GM23248 (cell line): ENCODE results near the gene ACACA. TPM values are rescaled to one million over a fixed set of nuclear protein-coding genes. Genes with fewer than 3 reads are reported as not detected.

Experiments
- DNase-seq: peaks from one replicate; pipeline ENCODE4 v3.0.0-alpha.2; 2015
- H2AFZ ChIP-seq: fragments of 200-600 bp; sonication (generic); 2 replicates; pipeline ENCODE4 v1.6.1; 2016; ENCODE audit warnings: antibody characterized with exemption
- H3F3A ChIP-seq: fragments of 200-600 bp; sonication (generic); 2 replicates; pipeline ENCODE4 v1.6.1; 2016; ENCODE audit warnings: mild to moderate bottlenecking, antibody characterized with exemption, mixed run types; ENCODE audit not compliant: insufficient read depth
- H3K27ac ChIP-seq: fragments of 200-600 bp; sonication (generic); 2 replicates; pipeline ENCODE4 v1.5.1; 2016; ENCODE audit warnings: mild to moderate bottlenecking
- H3K27me3 ChIP-seq: fragments of 200-600 bp; sonication (generic); replicated peaks from 2 replicates; pipeline ENCODE4 v1.6.1; 2016; ENCODE audit warnings: mild to moderate bottlenecking; ENCODE audit not compliant: insufficient read depth
- H3K36me3 ChIP-seq: fragments of 200-600 bp; sonication (generic); 2 replicates; pipeline ENCODE4 v1.6.1; 2016; ENCODE audit warnings: low read depth, mild to moderate bottlenecking
- H3K4me1 ChIP-seq: fragments of 200-600 bp; sonication (generic); 2 replicates; pipeline ENCODE4 v1.6.1; 2016; ENCODE audit warnings: mild to moderate bottlenecking; ENCODE audit not compliant: insufficient read depth
- H3K4me2 ChIP-seq: fragments of 200-600 bp; sonication (generic); one replicate; pipeline ENCODE4 v1.6.1; 2016; ENCODE audit warnings: mild to moderate bottlenecking; ENCODE audit not compliant: unreplicated experiment
- H3K4me3 ChIP-seq: fragments of 200-600 bp; sonication (generic); 2 replicates; pipeline ENCODE4 v1.5.1; 2016; ENCODE audit warnings: mild to moderate bottlenecking
- H3K79me2 ChIP-seq: fragments of 200-600 bp; sonication (generic); 2 replicates; pipeline ENCODE4 v1.6.1; 2016; ENCODE audit warnings: mild to moderate bottlenecking; ENCODE audit not compliant: insufficient read depth
- H3K9ac ChIP-seq: fragments of 200-600 bp; sonication (generic); 2 replicates; pipeline ENCODE4 v1.6.1; 2016; ENCODE audit warnings: mild to moderate bottlenecking
- H3K9me2 ChIP-seq: fragments of 200-600 bp; sonication (generic); 2 replicates; pipeline ENCODE4 v1.6.1; 2016; ENCODE audit warnings: mixed run types, mild to moderate bottlenecking, moderate library complexity; ENCODE audit not compliant: insufficient read depth
- H3K9me3 ChIP-seq: fragments of 200-600 bp; sonication (generic); one replicate; pipeline ENCODE4 v1.6.1; 2017; ENCODE audit warnings: low read depth
- H4K20me1 ChIP-seq: fragments of 200-600 bp; sonication (generic); 2 replicates; pipeline ENCODE4 v1.6.0; 2016; ENCODE audit not compliant: insufficient read depth
- EZH2 ChIP-seq: fragments of 200-600 bp; sonication (generic); IDR thresholded peaks from 2 replicates; pipeline ENCODE4 v1.6.1; 2018; ENCODE audit warnings: antibody characterized with exemption, mild to moderate bottlenecking; ENCODE audit not compliant: insufficient read depth, poor library complexity, severe bottlenecking
- EZH2phosphoT487 ChIP-seq: fragments of 200-600 bp; sonication (generic); IDR thresholded peaks from 2 replicates; pipeline ENCODE4 v1.6.1; 2018; ENCODE audit warnings: antibody characterized with exemption, moderate library complexity, mild to moderate bottlenecking, low read depth; ENCODE audit not compliant: insufficient read depth
- WGBS, 2 experiments: methylation state at CpG; one replicate each; pipeline ENCODE4 v1.1.6; 2015 to 2017; ENCODE audit warnings: low lambda C conversion rate in 2 of 2, low coverage in 1 of 2; ENCODE audit errors: missing lambda C conversion rate in 2 of 2; 5-methylcytosine and 5-hydroxymethylcytosine counted together
- in situ Hi-C: fragments of 300-500 bp; cut with MboI; formaldehyde crosslinking; loops from 2 replicates; pipeline ENCODE4 v1.15.0; 2020
- polyA plus RNA-seq: library from polyadenylated mRNA; unstranded; fragments of >200 nt; fragmentation: Nextera tagmentation; extraction: Ambion mirVana; gene quantifications from 2 replicates; pipeline ENCODE4 v1.2.1, GENCODE V29; 2016
- total RNA-seq: library from RNA; depleted of rRNA; stranded (reverse); fragments of >200 nt; shearing (Covaris generic); gene quantifications from 2 replicates; pipeline ENCODE4 v1.2.3, GENCODE V29; 2014

Gene ACACA
- total and polyA plus RNA-seq, 2 experiments from 2014 or later = 10.2 to 21.9 TPM

DNA sequence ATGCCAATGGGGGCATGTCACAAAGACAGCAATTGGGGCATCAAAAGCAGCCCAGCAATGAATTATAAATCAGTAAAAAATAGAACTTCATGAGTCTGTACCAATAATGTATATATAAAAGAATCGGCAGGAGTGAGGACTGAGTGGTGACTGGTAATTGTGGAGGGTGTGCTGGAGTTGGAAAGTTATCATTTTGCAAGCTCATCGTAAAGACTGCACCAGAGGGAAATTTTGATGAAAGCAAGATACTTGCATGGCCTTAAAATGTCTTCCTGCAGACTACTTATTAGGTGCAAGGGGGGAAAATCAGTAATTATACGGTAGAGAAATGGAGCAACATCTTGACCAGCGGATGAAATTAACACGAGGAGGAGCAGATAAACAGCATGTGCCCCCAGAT, 319.0 kb downstream of the ACACA start:
- Histone ChIP-seq H3K4me3 (no peak overlapping the region), H3K9ac (no peak overlapping the region), H3K27me3 (no peaks in the 10 kb centered on the region), H3K27ac (no peak overlapping the region), H3K4me2 (no peak overlapping the region), H3K9me2 (no peaks in the 10 kb centered on the region), H2AFZ (no peak overlapping the region), H3K4me1 (no peaks in the 10 kb centered on the region), H3K79me2 (no peaks in the 10 kb centered on the region), H3K9me3 (no peaks in the 10 kb centered on the region), H3F3A (no peaks in the 10 kb centered on the region), H4K20me1 (no peaks in the 10 kb centered on the region), H3K36me3 (no peaks in the 10 kb centered on the region)
- DNase-seq = no peak
- TF ChIP-seq EZH2phosphoT487 = no peak
- 69 to 81% methylated on average over 5 of the region's 5 CpGs for WGBS, 2 experiments
- in situ Hi-C loops = no loop called here

GRCh38 chr17:37086948-37087347, 319.7 kb downstream of the ACACA start:
- Histone ChIP-seq H3K36me3 (no peaks in the 10 kb centered on the region), H3K9me2 (no peaks in the 10 kb centered on the region), H3K4me3 (no peak overlapping the region), H2AFZ (no peak overlapping the region), H3K4me2 (no peak overlapping the region), H3K9ac (no peak overlapping the region), H3F3A (no peaks in the 10 kb centered on the region), H4K20me1 (no peaks in the 10 kb centered on the region), H3K4me1 (no peaks in the 10 kb centered on the region), H3K27me3 (no peaks in the 10 kb centered on the region), H3K27ac (no peak overlapping the region), H3K9me3 (no peaks in the 10 kb centered on the region), H3K79me2 (no peaks in the 10 kb centered on the region)
- in situ Hi-C loops = no loop called here
- no peak for DNase-seq
- WGBS, 2 experiments = 73 to 84% methylated on average over 3 of the region's 3 CpGs
- TF ChIP-seq EZH2 (no peak), EZH2phosphoT487 (no peak)

- 97 to 100% methylated on average over 3 of the region's 3 CpGs for WGBS, 2 experiments
- no peak overlapping the region for H3K27ac ChIP-seq
- no peak overlapping the region for H2AFZ ChIP-seq
- no peak for DNase-seq
- H3K4me2 ChIP-seq = no peak overlapping the region
- no peaks in the 10 kb centered on the region for H3K4me1 ChIP-seq
- no peaks in the 10 kb centered on the region for H3K9me3 ChIP-seq
- H3K27me3 ChIP-seq = no peaks in the 10 kb centered on the region
- TF ChIP-seq EZH2 (no peak), EZH2phosphoT487 (no peak)
- H3K36me3 ChIP-seq = no peaks in the 10 kb centered on the region
- no peaks in the 10 kb centered on the region for H3K79me2 ChIP-seq
- H3F3A ChIP-seq = no peaks in the 10 kb centered on the region
- no peak overlapping the region for H3K9ac ChIP-seq
- in situ Hi-C loops = no loop called here
- no peaks in the 10 kb centered on the region for H3K9me2 ChIP-seq
- no peaks in the 10 kb centered on the region for H4K20me1 ChIP-seq
- H3K4me3 ChIP-seq = no peak overlapping the region
These were observed 320.3 kb downstream of the ACACA start for GRCh38 chr17:37086334-37086733.

DNA sequence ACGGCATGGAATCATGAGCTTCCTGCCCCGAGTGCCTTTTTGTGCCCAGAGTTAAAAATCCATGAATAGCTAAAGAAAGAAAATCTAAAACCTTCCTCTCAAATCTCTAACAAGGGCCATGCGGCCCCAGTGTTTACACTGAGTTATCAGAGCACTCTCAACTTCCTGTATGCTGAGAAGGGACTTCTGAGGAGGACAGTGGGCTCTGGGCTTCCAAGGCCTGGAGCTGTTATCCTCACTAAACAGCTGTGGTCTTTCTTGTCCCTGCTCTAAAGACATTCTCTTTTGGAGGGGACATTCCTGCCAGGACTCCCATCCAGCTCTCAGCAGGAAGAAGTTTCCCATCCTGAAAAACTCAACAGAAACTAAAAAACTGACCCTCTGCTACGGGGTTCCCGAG, 322.3 kb downstream of the ACACA start:
- H3K27ac ChIP-seq = no peak overlapping the region
- H3K4me2 ChIP-seq = no peak overlapping the region
- no peaks in the 10 kb centered on the region for H3K4me1 ChIP-seq
- H3K9me2 ChIP-seq = no peaks in the 10 kb centered on the region
- H3K79me2 ChIP-seq = no peaks in the 10 kb centered on the region
- in situ Hi-C loops = no loop called here
- WGBS, 2 experiments = 95 to 97% methylated on average over 5 of the region's 5 CpGs
- H3K4me3 ChIP-seq = no peak overlapping the region
- no peaks in the 10 kb centered on the region for H3K36me3 ChIP-seq
- H3K9me3 ChIP-seq = no peaks in the 10 kb centered on the region
- no peaks in the 10 kb centered on the region for H4K20me1 ChIP-seq
- H3F3A ChIP-seq = 0 out of 2 replicates have a peak, but pooled peaks cover 2% of the 10 kb centered on the region
- DNase-seq = no peak
- no peak overlapping the region for H2AFZ ChIP-seq
- H3K27me3 ChIP-seq = no peaks in the 10 kb centered on the region
- no peak overlapping the region for H3K9ac ChIP-seq
- no peak for TF ChIP-seq EZH2phosphoT487
- no peak for TF ChIP-seq EZH2

- no peak for DNase-seq
- Histone ChIP-seq H3K27me3 (no peaks in the 10 kb centered on the region), H3F3A (0 out of 2 replicates have a peak, but pooled peaks cover 4% of the 10 kb centered on the region), H3K27ac (no peak overlapping the region), H3K4me3 (no peak overlapping the region), H3K9me3 (no peaks in the 10 kb centered on the region), H3K9me2 (no peaks in the 10 kb centered on the region), H3K9ac (no peak overlapping the region), H3K36me3 (no peaks in the 10 kb centered on the region), H3K4me1 (no peaks in the 10 kb centered on the region), H4K20me1 (no peaks in the 10 kb centered on the region), H2AFZ (no peak overlapping the region), H3K79me2 (no peaks in the 10 kb centered on the region), H3K4me2 (no peak overlapping the region)
- 89% methylated on average over 6 of the region's 6 CpGs for WGBS, 2 experiments
- no peak for TF ChIP-seq EZH2
- no peak for TF ChIP-seq EZH2phosphoT487
- in situ Hi-C loops = no loop called here
These were observed 323.2 kb downstream of the ACACA start for GRCh38 chr17:37083456-37083855.
